HG02642 (cell line): Measurements from ENCODE around the gene SLC4A3.

Source experiments
- ATAC-seq: cut with Tn5 transposase; IDR thresholded peaks from one replicate; pipeline ENCODE4 v1.9.1; 2021; ENCODE audit warnings: mild to moderate bottlenecking; ENCODE audit not compliant: unreplicated experiment, poor library complexity

The SLC4A3 gene

GRCh38 chr2:219627103-219628100 lies at the start of gene SLC4A3:
SLC4A3 (plus strand) TSS chr2:219627630; CDS start chr2:219627993, 363 bp downstream.
- no peak for ATAC-seq

- ATAC-seq, result no peak
Observed at GRCh38 chr2:219578811-219579613, 48.4 kb upstream of the SLC4A3 start.

GRCh38 chr2:219581346-219581745 lies 46.1 kb upstream of the SLC4A3 start:
- no peak for ATAC-seq

GRCh38 chr2:219591091-219591490 lies 36.3 kb upstream of the SLC4A3 start:
- no peak for ATAC-seq

- no peak for ATAC-seq
Observed at GRCh38 chr2:219592736-219593135, 34.7 kb upstream of the SLC4A3 start.

GRCh38 chr2:219593154-219593553 lies 34.3 kb upstream of the SLC4A3 start:
- ATAC-seq, result no peak

- no peak for ATAC-seq
Observed at GRCh38 chr2:219595256-219595655, 32.2 kb upstream of the SLC4A3 start.

GRCh38 chr2:219596954-219597551 lies 30.4 kb upstream of the SLC4A3 start:
- ATAC-seq, result peak; percentile 1

- ATAC-seq, result peak; percentile 92
Observed at GRCh38 chr2:219597552-219598307, 29.7 kb upstream of the SLC4A3 start, which contains the start of gene STK11IP. STK11IP (plus strand) TSS chr2:219597857; CDS start chr2:219598120, 263 bp downstream.

GRCh38 chr2:219598308-219599078 lies 28.9 kb upstream of the SLC4A3 start:
- ATAC-seq, result no peak

- ATAC-seq, result no peak
Observed at GRCh38 chr2:219603771-219604170, 23.7 kb upstream of the SLC4A3 start.

GRCh38 chr2:219605607-219605954 lies 21.8 kb upstream of the SLC4A3 start:
- ATAC-seq, result no peak

GRCh38 chr2:219607931-219608330 lies 19.5 kb upstream of the SLC4A3 start:
- ATAC-seq, result no peak

GRCh38 chr2:219608399-219608964 lies 18.9 kb upstream of the SLC4A3 start:
- ATAC-seq, result no peak

- no peak for ATAC-seq
Observed at GRCh38 chr2:219609149-219609750, 18.2 kb upstream of the SLC4A3 start.

- no peak for ATAC-seq
Observed at GRCh38 chr2:219611306-219611705, 16.1 kb upstream of the SLC4A3 start.

- ATAC-seq, result no peak
Observed at GRCh38 chr2:219611866-219612576, 15.4 kb upstream of the SLC4A3 start.
